HG03342 (cell line): Measurements from ENCODE around the gene GYS1.

ENCODE experiments used
- ATAC-seq: cut with Tn5 transposase; IDR thresholded peaks from one replicate; pipeline ENCODE4 v1.9.1; 2021; ENCODE audit warnings: mild to moderate bottlenecking, moderate library complexity; ENCODE audit not compliant: unreplicated experiment

The GYS1 gene

DNA sequence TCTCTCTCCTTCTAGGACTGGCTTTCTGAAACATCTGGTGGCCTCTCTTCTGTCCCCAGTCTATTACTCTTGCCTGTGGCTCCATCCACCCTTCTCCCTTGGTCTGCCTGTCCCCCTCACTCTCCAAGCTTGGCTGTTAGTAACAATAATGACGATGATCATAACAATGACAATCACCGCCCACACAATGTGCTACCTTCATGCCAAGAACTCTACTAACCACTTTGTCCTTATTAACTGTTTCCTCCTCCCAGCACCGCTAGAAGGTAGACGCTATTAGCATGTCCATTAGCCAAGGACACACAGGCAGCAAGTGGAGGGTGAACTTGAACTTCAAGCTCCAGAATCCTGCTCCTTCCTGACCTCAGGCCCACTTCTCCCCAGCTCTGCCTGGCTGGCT lies 2.7 kb downstream of the GYS1 start:
- no peak for ATAC-seq

DNA sequence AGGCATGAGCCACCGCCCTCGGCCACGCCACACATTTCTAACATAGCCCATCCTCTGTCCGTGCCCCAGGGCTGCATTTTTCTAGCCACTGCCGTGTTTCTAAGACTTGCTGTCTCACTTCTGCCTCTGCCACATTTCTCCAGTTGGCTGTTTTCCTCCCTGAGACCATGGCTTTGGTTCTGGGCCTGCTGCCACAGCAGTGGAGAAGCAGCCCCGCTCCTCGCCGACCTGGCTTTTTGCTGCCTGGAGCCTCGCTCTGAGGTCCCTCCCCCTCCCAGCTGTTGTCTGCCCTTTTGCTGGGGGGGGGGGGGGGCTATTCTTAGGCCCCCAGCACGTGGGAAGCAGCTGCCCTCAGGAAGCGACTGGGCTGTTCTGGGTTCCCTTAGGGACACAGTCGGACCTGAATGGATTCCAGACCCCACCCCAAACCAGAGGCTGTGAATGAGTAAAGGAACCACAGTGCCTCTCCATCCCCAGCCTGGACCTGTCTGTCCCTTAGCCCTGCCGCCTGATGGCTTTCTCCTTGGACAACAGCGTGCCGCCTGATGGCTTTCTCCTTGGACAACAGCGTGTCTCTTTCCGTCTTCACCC lies 3.3 kb downstream of the GYS1 start:
- no peak for ATAC-seq

DNA sequence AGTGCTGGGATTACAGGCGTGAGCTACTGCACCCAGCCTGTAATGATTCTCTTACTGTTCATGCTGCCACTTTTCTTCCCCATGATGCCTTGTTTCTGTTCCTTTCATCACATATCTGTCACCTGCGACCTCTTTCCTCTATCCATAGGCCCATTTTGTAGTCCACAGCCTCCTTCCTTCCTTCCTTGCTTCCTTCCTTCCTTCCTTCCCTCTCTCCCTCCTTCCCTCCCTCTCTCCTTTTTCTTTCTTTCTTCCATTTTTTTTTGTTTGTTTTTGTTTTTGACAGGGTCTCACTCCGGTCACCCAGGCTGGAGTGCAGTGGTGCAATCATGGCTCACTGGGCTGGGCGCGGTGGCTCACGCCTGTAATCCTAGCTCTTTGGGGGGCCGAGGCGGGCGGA lies 4.2 kb downstream of the GYS1 start:
- ATAC-seq, result no peak

DNA sequence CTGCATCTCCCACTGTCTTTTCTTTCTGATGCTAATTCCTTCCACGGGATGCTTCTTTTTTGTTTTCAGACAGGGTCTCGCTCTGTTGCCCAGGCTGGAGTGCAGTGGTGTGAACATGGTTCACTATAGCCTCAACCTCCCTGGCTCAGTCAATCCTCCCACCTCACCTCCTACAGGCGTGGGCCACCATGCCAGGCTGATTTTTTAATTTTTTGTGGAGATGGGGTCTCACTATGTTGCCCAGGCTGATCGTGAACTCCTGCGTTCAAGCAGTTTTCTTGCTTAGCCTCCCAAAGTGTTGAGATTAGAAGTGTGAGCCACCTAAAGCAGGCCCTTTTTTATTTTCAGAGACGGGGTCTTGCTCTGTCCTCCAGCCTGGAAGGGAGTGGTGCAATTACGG lies 4.8 kb downstream of the GYS1 start:
- ATAC-seq, result no peak

DNA sequence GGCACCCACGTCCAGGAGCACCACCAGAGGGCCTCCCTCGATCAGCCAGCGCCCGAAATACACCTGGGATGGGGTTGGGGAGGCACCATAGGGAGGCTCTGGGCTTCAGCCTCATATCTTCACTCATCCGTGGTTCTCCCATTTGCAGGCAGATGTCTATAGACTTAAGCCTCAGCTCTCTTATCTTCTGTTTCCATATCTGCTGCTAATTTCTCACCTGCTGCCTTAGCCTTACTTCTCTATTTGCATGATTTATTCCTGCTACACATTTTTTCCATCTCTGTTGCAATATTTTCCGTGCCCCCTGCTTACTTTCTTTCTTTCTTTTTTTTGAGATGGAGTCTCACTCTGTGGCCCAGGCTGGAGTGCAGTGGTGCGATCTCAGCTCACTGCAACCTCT lies 5.8 kb downstream of the GYS1 start:
- ATAC-seq, result no peak

DNA sequence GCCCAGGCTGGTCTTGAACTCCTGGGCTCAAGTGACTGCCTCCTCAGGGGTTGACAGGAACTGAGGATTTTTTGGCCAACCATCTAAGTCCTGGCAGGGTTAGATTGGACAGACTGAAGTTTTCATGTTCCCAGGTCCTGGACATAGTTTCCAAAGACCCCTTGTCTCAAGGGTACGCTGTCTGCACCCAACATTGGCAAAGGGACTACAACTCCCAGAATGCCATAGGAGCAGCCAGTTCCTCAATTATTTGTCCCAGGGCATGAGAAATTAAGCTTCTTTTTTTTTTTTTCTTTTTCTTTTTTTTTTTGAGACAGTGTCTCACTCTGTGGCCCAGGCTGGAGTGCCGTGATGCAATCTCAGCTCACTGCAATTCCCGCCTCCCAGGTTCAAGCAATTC lies 6.9 kb downstream of the GYS1 start:
- ATAC-seq, result no peak

DNA sequence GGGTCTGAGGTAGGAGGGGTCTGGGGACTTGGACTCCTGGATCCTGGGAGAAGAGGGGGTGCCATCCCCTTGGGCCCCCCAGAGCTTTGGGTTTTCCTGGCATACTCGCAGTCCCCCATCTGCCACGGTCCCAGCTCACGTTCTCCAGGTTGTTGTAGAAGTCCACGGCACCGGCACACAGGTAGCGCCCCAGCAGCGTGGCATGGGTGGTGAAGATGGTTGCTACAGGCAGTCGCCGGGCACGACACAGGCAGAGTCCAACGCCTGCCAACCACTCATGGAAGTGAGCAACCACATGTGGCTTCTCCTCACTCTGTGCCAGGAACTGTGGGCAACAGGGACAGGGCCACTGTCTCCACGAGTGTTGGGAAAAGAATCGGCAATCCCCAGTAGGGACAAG lies 7.4 kb downstream of the GYS1 start:
- ATAC-seq, result no peak

DNA sequence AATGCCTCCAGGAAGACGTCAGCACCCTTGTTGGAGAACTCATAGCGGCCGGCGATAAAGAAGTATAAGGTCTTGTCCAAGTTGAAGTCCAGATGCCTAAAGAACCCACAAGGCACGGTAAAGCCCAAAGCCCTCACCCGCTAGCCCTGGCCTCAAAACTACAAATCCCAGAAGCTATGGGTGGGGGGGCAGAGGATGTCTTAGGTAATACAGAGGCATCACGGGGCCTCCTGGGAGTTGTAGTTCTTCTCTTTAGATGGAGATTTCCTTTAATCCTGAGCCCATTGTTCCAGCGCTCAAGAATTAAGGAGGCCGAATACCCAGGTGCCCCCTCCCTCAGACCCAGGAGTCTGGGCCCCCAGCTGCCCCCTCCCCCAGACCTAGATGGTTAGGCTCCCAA lies 10.8 kb downstream of the GYS1 start:
- no peak for ATAC-seq

DNA sequence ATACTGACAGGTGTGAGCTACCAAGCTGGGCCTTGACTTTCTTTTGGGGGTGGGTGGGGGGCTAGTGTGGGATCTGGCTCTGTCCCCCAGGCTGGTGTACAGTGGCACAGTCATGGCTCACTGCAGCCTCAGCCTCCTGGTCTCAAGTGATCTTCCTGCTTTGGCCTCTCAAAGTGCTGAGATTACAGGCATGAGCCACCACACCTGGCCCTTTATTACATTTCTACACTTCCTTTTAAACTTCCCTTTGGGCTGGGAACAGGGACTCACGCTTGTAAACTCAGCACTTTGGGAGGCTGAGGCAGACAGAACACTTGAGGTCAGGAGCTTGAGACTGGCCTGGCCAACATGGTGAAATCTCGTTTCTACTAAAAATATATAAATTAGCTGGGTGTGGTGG lies 16.0 kb downstream of the GYS1 start:
- no peak for ATAC-seq

DNA sequence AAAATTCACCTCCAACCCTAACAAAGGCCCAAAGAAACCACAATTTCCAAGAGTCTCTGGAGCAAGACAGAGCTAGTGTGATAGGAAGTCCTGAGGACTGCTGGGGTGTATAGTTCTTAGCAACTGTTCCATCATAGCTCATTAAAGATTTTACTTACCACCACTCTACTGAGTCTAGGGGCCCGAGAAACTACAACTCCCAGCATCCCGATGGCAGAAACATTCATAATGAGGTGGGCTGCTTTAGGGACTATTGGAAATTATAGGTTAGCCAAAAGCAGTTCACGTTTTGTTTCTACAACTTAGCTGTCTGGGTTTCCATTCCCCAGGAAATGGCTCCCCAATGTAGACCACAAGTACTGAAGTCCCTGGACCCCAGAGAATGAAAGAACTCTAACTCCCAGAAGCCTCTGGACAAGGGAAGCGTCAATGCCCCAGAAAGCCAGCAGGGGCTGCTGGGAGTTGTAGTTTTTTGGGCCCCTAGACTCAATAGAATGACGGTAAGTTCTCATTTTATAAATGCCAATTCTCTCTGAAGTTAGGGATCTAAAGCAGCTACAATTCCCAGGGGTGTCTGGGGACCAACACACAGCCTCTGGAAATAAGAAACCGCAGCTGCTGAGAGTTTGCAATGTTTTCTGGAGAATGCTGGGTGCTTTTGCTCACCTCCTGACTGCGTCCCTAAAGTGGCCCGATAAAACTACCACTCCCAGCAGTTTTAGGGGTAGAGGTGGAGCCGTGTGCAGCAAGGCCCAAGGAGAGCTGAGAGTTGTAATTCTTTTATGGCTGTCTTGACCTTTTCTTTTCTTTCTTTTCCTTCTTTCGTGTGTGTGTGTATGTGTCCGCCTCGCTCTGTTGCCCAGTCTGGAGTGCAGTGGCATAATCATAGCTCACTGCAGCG lies 16.9 kb downstream of the GYS1 start:
- ATAC-seq, result no peak

DNA sequence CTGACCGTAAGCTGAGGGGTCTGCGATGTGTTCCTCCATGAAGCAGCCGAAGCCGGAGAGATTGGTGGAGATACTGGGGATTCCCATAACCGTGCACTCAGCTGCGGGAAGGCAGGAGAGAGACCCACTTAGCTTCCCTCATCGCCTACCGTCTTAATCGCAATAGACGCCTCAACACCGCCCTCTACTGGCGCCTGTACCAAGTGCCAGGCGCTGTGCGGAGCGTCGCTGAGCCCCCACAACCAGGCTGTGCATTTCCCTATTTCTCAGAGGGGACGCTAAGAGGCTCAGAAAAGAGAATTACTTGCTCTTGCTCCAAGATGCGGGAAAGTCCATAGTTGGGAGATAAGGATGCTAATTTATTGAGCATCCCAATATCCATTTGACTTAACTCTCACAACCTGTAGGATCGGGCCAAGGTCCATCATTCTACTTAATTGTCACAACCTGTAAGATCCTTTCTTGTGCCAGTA lies 22.1 kb downstream of the GYS1 start:
- ATAC-seq, result no peak

DNA sequence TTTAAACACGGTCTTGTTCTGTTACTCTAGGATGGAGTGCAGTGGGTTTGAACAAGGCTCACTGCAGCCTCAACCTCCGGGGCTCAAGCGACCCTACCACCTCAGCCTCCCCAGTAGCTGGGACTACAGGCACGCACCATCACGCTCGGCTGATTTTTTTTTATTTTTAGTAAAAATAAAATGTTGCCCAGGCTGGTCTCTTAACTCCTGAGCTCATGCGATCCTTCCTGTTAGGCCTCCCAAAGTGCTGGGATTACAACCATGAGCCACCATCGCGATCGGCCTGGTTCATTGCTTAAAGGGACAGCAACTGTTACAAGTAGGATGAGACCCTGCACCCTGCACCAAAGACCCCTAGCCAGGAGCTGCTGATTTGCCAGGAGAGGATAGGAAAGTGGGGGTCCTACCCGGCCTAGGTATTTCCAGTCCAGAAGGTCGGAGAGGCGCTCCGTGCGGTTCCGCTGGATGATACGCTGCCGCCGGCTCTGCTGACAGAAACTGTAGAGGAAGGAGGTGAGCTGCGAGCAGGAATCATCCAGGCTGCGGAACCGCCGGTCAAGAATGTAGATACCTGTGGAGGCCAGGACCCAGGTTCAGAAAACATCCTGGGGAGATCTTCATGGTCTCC lies 22.9 kb downstream of the GYS1 start:
- no peak for ATAC-seq

DNA sequence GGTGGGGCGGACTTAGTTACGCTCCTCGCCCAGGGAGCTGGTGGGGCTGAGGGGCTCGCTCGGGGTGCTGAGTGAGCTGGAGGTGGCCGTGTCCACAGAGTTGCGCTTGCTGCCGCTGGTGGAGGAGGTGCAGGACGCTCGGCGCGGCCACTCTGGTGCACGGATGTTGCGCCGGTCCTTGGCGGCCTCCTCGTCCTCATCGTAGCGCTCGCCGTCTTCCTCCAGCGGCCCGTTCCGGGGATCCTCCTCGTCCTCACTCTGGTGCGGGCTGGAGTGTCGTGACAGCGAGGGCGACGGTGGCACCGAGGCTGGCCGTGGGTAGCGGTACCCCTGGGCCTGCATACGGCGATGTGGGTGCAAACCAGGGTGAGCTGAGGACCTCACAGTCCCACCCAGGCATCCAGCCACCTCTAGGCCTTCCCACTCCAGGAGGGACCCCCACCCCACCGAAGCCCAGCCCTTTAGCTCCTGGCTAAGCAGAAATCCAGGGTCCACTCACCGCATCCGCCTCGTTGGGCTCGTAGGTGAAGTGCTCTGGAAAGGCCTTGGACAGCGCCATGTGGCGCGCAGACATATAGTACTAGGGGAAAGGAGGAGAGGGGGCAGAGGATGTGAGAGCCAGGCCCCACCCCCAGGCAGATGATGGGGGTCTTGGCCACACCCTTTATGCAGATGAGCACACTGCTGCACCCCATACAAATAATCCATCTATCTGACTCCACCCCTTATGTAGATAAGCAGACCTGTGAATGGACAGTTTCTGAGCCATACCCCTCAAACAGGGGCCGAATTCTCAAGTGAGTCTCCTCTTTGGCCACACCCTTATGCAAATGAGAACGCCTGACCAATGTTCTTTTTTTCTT lies 23.6 kb downstream of the GYS1 start:
- no peak for ATAC-seq

DNA sequence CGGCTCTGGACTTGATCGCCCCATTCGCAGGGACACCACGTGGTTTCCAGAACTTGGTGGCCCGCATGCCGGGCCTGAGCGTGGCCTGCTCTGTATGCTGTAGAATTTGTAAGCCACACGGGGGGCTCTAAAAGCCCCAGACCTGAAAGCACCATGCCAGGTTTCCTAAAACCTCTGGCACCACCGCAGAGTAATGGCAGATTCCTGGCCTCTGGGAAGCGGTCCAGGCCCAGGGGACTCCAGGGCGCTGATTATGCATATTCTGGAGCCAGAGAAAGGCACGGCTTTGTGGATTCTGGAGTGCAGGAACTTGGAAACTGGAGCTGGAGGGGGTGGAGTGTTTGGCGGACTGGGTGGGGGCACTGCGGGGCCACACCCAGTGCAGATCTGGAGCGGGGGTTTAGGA lies 24.3 kb downstream of the GYS1 start:
- no peak for ATAC-seq

DNA sequence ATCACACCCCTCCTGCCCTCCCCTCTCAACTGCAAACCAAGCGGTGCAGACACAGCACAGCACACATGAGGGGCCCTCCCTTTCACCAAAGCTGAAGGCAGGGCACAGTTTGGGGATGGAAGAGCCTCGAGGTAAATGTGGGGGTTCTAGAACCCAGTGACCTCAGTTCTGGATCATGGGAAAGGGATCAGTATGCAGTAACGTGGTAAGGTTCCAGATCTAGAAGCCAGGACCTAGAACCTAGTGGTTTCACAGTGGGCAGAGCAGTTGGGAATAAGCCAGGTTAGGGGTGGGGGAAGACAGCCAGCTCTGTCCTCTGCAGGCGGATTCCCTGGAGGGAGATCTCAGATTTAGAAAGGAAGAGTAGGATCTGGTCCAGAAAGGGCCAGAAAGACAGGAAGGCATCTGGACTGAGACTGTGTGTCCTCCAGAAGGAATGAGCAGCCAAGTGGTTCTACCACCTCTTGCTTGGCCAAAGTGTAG lies 24.9 kb downstream of the GYS1 start:
- no peak for ATAC-seq

DNA sequence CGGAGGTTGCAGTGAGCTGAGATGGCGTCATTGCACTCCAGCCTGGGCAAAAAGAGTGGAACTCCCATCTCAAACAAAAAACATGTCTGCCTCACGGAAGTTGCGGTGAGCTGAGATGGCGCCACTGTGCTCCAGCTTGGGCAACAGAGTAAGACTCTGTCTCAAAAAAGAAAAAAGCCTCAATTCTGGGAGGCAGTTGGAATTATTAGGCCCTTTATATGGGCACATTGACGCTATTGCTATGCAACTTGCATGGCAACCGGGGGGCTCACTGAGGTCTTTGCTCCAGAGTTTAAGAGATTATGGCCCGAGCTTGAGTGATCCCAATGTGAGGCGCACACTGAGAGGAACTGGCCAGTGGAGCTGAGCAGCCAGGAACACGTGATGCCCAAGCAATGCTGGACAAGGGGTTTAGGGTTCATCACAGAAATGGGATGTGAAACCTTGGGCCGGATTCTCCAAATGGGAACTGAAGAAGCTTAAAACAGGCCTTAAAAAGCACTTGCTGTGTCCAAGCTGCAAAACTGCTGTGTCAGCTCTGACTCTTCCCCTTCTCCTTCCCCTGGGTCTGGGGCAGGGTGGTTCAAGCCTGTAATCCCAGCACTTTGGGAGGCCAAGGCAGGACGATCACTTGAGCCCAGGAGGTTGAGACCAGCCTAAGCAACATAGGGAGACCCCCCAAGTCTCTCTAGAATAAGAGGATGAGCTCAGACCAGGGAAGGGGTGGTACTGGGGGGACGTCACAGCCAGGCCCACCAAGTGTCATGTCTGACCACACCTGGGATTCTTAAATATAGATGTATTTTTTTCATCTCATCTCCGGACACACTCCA lies 25.5 kb downstream of the GYS1 start:
- ATAC-seq, result no peak

DNA sequence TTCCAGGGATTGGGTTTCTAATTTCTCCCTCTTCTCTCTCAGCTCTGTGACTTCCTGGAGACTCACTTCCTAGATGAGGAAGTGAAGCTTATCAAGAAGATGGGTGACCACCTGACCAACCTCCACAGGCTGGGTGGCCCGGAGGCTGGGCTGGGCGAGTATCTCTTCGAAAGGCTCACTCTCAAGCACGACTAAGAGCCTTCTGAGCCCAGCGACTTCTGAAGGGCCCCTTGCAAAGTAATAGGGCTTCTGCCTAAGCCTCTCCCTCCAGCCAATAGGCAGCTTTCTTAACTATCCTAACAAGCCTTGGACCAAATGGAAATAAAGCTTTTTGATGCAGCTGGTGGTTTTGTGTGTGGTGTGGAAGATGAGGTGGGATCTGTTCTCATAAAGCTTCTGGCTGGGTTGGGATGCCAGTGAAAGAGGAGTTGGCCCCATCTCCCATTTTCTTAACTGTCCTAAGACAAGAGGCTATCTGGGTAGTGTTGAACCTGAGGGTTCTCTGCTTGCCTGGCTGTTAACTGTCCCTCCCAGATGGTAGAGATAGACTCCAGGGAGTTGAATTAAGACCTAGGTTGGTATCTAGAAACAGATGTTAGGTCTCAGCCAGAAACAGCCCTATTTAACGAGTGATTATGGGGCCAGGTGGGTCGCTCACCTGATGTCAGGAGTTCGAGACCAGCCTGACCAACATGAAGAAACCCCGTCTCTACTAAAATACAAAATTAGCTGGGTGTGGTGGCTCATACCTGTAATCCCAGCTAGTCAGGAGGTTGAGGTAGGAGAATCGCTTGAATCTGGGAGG lies 26.4 kb downstream of the GYS1 start:
- ATAC-seq, result no peak

DNA sequence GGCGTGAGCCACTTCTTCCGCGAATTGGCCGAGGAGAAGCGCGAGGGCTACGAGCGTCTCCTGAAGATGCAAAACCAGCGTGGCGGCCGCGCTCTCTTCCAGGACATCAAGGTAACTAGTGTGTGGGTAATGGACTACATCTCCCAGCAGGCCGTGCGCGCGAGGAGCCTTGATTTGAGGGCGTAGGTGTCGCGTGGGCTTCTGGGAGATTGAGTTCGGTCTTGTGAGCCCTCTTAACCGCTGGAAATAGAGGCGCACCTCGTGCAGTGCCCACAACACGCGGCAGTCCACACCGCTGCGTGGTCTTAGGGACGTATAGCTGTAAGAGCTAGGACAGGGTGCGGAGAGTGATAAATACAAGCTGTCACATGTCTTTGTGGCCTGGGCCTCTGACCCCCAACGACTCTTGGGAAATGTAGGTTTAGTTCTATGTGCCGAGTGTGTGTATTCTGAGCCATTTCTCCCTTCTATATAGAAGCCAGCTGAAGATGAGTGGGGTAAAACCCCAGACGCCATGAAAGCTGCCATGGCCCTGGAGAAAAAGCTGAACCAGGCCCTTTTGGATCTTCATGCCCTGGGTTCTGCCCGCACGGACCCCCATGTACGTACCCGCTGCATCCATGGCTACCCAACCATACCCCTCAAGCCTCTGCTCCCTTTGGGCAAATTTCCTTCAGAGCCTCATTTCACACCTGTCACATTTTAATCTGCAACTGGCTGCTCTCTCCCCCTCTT lies 27.1 kb downstream of the GYS1 start:
- ATAC-seq, result peak; percentile 12
